OCI-LY1 (cell line): Measurements from ENCODE around the gene NPM1.

Source experiments
- CTCF ChIP-seq: fragments of 200-600 bp; sonication (generic), shearing (Covaris generic); IDR thresholded peaks from 2 replicates; pipeline ENCODE4 v1.5.1; 2017; ENCODE audit warnings: mild to moderate bottlenecking, antibody characterized with exemption, low read length, moderate library complexity, mixed read lengths
- EZH2 ChIP-seq: fragments of 200-600 bp; sonication (generic), shearing (Covaris generic); IDR thresholded peaks from 2 replicates; pipeline ENCODE4 v1.8.0; 2017; ENCODE audit warnings: borderline replicate concordance, mixed run types, mild to moderate bottlenecking, antibody characterized with exemption, low read length, moderate library complexity, mixed read lengths

- TF ChIP-seq CTCF (no peak), EZH2 (no peak)
Observed at GRCh38 chr5:171387345-171387969, at the start of gene NPM1.
